SK-N-SH (cell line): ENCODE results near the gene GSK3B.

Experiments used
- FOXM1 ChIP-seq: IDR thresholded peaks from 2 replicates; pipeline ENCODE4 v1.4.0; 2012; ENCODE audit warnings: low read depth, mild to moderate bottlenecking
- GABPA ChIP-seq: IDR thresholded peaks from 2 replicates; pipeline ENCODE4 v1.4.0; 2012; ENCODE audit warnings: low read depth, mild to moderate bottlenecking
- GATA2 ChIP-seq: sonication (generic); formaldehyde crosslinking; IDR thresholded peaks from 2 replicates; pipeline ENCODE4 v1.5.0; 2020; ENCODE audit warnings: mild to moderate bottlenecking, missing genetic modification reagents
- POLR2AphosphoS5 ChIP-seq: IDR thresholded peaks from 2 replicates; pipeline ENCODE4 v1.6.1; 2012; ENCODE audit warnings: low read depth, low read length
- RAD21 ChIP-seq: IDR thresholded peaks from 2 replicates; pipeline ENCODE4 v1.6.1; 2012; ENCODE audit warnings: mild to moderate bottlenecking, low read length
- TAF1 ChIP-seq: IDR thresholded peaks from 2 replicates; pipeline ENCODE4 v1.6.1; 2012; ENCODE audit warnings: low read depth, mild to moderate bottlenecking, low read length, moderate library complexity, borderline replicate concordance
- TF ChIP-seq, protein P1 (sequence below): fragments of 200-600 bp; sonication (generic); IDR thresholded peaks from 2 replicates; pipeline ENCODE4 v1.6.1; 2017; ENCODE audit warnings: antibody characterized with exemption, mild to moderate bottlenecking, moderate library complexity

DNA sequence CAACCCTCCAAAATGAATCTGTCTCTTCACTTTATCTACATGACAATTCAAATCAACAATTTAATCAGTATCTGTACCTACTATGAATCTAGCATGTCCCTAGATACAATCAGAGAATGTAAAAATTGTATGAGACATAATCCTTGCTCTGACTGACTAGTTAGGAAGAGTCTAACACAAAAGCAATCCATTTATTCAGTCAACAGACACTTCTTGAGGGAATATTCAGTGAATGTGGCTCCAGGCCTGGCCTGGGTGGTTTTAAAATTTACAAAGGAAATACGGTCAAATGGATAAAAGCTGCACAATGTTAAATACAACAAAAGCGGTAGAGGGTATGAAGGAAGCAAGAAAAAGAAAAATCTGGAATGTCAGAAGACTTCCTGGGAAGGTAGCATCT lies 45.2 kb downstream of the GSK3B start:
- TF ChIP-seq RAD21 (no peak), FOXM1 (no peak), POLR2AphosphoS5 (no peak), GABPA (no peak), TAF1 (no peak), GATA2 (CRISPR knock-in tag) (no peak)
- TF ChIP-seq, protein P1, sequence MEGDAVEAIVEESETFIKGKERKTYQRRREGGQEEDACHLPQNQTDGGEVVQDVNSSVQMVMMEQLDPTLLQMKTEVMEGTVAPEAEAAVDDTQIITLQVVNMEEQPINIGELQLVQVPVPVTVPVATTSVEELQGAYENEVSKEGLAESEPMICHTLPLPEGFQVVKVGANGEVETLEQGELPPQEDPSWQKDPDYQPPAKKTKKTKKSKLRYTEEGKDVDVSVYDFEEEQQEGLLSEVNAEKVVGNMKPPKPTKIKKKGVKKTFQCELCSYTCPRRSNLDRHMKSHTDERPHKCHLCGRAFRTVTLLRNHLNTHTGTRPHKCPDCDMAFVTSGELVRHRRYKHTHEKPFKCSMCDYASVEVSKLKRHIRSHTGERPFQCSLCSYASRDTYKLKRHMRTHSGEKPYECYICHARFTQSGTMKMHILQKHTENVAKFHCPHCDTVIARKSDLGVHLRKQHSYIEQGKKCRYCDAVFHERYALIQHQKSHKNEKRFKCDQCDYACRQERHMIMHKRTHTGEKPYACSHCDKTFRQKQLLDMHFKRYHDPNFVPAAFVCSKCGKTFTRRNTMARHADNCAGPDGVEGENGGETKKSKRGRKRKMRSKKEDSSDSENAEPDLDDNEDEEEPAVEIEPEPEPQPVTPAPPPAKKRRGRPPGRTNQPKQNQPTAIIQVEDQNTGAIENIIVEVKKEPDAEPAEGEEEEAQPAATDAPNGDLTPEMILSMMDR = no peak
